GM12892 (cell line): ENCODE data around the gene SPIRE2.

Experiments used
- POLR2A ChIP-seq: IDR thresholded peaks from 2 replicates; pipeline ENCODE4 v1.6.1; 2011; ENCODE audit warnings: low read depth, low read length, control low read depth
- POLR2AphosphoS5 ChIP-seq: IDR thresholded peaks from 2 replicates; pipeline ENCODE4 v1.6.1; 2011; ENCODE audit warnings: low read depth, low read length, control low read depth

GRCh38 chr16:89869911-89870310 lies 41.6 kb downstream of the SPIRE2 start:
- TF ChIP-seq POLR2A (no peak), POLR2AphosphoS5 (no peak)
